Astrocyte (in vitro differentiated cells and primary cell): ENCODE results near the gene EXOSC9.

ENCODE experiments used
- EZH2 ChIP-seq: IDR thresholded peaks from 2 replicates; pipeline ENCODE4 v1.6.1; 2012; ENCODE audit warnings: mild to moderate bottlenecking, low read length, inconsistent platforms; ENCODE audit not compliant: insufficient read depth
- TF ChIP-seq, protein P1 (sequence below): IDR thresholded peaks from 2 replicates; pipeline ENCODE4 v1.5.1; 2011; ENCODE audit warnings: low read depth, mild to moderate bottlenecking, inconsistent platforms, low read length, moderate library complexity; ENCODE audit not compliant: insufficient read depth

DNA sequence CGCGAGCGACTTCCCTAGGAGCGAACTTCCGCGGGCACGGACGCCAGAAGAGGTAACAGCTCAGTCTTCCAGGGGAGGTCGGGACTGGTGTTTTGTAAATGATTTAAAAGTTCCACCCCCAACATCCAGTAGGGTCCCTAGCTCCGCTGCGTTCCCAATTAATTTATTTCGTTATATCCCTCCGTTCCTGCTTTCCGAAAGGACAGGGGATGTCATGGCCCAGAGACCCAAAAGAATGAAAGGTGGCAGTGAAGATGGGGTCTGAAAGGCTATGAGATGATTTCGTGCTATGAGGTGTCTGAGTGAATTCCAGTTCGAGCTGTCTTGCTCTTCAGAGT is 35.8 kb upstream of the EXOSC9 start:
- TF ChIP-seq, protein P1, sequence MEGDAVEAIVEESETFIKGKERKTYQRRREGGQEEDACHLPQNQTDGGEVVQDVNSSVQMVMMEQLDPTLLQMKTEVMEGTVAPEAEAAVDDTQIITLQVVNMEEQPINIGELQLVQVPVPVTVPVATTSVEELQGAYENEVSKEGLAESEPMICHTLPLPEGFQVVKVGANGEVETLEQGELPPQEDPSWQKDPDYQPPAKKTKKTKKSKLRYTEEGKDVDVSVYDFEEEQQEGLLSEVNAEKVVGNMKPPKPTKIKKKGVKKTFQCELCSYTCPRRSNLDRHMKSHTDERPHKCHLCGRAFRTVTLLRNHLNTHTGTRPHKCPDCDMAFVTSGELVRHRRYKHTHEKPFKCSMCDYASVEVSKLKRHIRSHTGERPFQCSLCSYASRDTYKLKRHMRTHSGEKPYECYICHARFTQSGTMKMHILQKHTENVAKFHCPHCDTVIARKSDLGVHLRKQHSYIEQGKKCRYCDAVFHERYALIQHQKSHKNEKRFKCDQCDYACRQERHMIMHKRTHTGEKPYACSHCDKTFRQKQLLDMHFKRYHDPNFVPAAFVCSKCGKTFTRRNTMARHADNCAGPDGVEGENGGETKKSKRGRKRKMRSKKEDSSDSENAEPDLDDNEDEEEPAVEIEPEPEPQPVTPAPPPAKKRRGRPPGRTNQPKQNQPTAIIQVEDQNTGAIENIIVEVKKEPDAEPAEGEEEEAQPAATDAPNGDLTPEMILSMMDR, result no peak
- TF ChIP-seq EZH2, result no peak
